A673 (cell line): ENCODE data around the gene PPP1R12C. TPM values are rescaled to one million over a fixed set of nuclear protein-coding genes. Genes with fewer than 3 reads are reported as not detected.
"Not testable (repeated sequence)": the region's sequence is repeated elsewhere in the genome, so short reads cannot be mapped to it uniquely, and the experiment has no call there.

Source experiments
- BruUV-seq: library from RNA; stranded (reverse); fragments of 400-500 nt; replicated peaks from 2 replicates; lab custom pipeline; 2021; lab: Mats Ljungman, UMichigan
- CTCF ChIA-PET: fragments of 300-600 bp; sonication (Branson Sonifier 250); formaldehyde crosslinking; loops from one replicate; lab custom pipeline; 2022; ENCODE audit warnings: antibody characterized with exemption; lab: Charles Lee
- POLR2A ChIA-PET: fragments of 300-600 bp; sonication (Branson Sonifier 250); formaldehyde crosslinking; loops from one replicate; lab custom pipeline; 2022; ENCODE audit warnings: antibody characterized with exemption; ENCODE audit not compliant: low non-redundant PET; lab: Charles Lee
- DNase-seq: peaks from one replicate; pipeline ENCODE4 v3.0.0-alpha.2; 2015; ENCODE audit warnings: low spot score
- H3K27ac ChIP-seq: fragments of 200-600 bp; sonication (generic); 2 replicates; pipeline ENCODE4 v1.5.1; 2016; ENCODE audit warnings: mixed run types, low read depth, mild to moderate bottlenecking, mixed read lengths, antibody characterized with exemption, low read length; ENCODE audit not compliant: poor library complexity, severe bottlenecking
- H3K27me3 ChIP-seq: fragments of 200-600 bp; sonication (generic); replicated peaks from 2 replicates; pipeline ENCODE4 v1.6.1; 2017; ENCODE audit warnings: mixed run types, low read depth, mild to moderate bottlenecking, mixed read lengths, antibody characterized with exemption, low read length; ENCODE audit not compliant: insufficient read depth, poor library complexity
- H3K36me3 ChIP-seq: fragments of 200-600 bp; sonication (generic); 2 replicates; pipeline ENCODE4 v1.6.1; 2016; ENCODE audit warnings: mixed run types, mild to moderate bottlenecking, mixed read lengths, antibody characterized with exemption, low read length; ENCODE audit not compliant: insufficient read depth, poor library complexity, severe bottlenecking
- H3K4me1 ChIP-seq: fragments of 200-600 bp; sonication (generic); 2 replicates; pipeline ENCODE4 v1.6.1; 2017; ENCODE audit warnings: mixed run types, mild to moderate bottlenecking, mixed read lengths, antibody characterized with exemption, low read length; ENCODE audit not compliant: insufficient read depth, poor library complexity, severe bottlenecking
- H3K4me3 ChIP-seq: fragments of 200-600 bp; sonication (generic); 2 replicates; pipeline ENCODE4 v1.5.1; 2016; ENCODE audit warnings: low read depth, mixed run types, mild to moderate bottlenecking, mixed read lengths, low read length; ENCODE audit not compliant: poor library complexity, severe bottlenecking
- H3K9me3 ChIP-seq: fragments of 200-600 bp; sonication (generic); 2 replicates; pipeline ENCODE4 v1.6.1; 2016; ENCODE audit warnings: mixed run types, low read depth, mild to moderate bottlenecking, mixed read lengths, antibody characterized with exemption, low read length; ENCODE audit not compliant: poor library complexity, severe bottlenecking
- CTCF ChIP-seq: fragments of 300-800, 200-600 bp; sonication (generic); conservative IDR thresholded peaks from 2 replicates; pipeline ENCODE4 v1.5.1; 2017; ENCODE audit warnings: low read depth, mild to moderate bottlenecking, antibody characterized with exemption, low read length, moderate library complexity, mixed read lengths
- EZH2 ChIP-seq: fragments of 200-600 bp; sonication (generic); IDR thresholded peaks from 2 replicates; pipeline ENCODE4 v1.6.1; 2017; ENCODE audit warnings: borderline replicate concordance, low read depth, mild to moderate bottlenecking, mixed read lengths, antibody characterized with exemption, low read length; ENCODE audit not compliant: poor library complexity, severe bottlenecking
- intact Hi-C: fragments of 100-400 bp; cut with micrococcal nuclease; formaldehyde crosslinking; loops from one replicate; pipeline ENCODE4 v1.10.0; 2022; ENCODE audit not compliant: unreplicated experiment
- total RNA-seq: library from RNA; stranded (reverse); gene quantifications from 2 replicates; pipeline ENCODE4 v1.2.3, GENCODE V29; 2021

PPP1R12C gene
- total RNA-seq, 1 experiment from 2014 or later = 94.6 TPM

DNA sequence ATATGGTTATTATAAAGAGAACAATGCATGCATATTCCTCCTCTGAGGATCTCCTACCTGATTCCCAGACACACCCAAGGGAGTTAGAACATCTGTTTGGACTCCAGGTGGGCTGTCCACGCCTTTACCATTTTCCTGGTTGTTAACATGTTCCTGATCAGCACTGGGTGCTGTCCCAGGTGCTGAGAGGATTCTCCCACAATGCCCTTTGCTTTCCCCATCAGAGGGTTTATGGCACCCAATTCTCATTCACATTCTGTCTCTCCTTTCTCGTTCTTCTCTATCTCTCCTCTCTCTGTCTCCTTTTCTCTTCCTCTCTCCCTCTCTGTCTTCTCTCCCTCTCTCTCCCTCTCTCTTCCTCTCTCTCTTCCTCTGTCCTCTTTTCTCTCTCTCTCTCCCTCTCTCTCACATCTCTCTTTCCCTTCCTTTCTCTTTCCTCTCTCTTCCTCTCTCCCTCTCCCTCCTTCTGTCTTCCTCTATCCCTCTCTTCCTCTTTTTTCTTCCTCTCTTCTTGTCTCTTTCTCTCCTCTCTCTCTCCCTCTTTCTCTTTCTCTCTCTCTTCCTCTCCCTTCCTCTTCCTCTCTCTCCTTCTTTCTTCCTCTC is 51.2 kb downstream of the PPP1R12C start:
- TF ChIP-seq EZH2 (no peak), CTCF (no peak)
- Histone ChIP-seq H3K27ac (no peak overlapping the region), H3K36me3 (no peaks in the 10 kb centered on the region), H3K27me3 (peaks cover 27% of the 10 kb centered on the region), H3K4me1 (peaks cover 5% of the 10 kb centered on the region), H3K4me3 (no peak overlapping the region), H3K9me3 (no peaks in the 10 kb centered on the region)
- ChIA-PET POLR2A (no interaction called here), CTCF (no interaction called here)
- no peak for DNase-seq
- BruUV-seq = no TSS peak
- intact Hi-C loops = no loop called here

- intact Hi-C loops, H3K36me3 ChIP-seq, BruUV-seq, H3K9me3 ChIP-seq, POLR2A ChIA-PET, H3K4me3 ChIP-seq, DNase-seq, H3K4me1 ChIP-seq, CTCF ChIA-PET, H3K27ac ChIP-seq: not testable (repeated sequence)
- H3K27me3 ChIP-seq = peaks cover 27% of the 10 kb centered on the region
Measured at GRCh38 chr19:55065516-55065915, 51.9 kb downstream of the PPP1R12C start.

DNA sequence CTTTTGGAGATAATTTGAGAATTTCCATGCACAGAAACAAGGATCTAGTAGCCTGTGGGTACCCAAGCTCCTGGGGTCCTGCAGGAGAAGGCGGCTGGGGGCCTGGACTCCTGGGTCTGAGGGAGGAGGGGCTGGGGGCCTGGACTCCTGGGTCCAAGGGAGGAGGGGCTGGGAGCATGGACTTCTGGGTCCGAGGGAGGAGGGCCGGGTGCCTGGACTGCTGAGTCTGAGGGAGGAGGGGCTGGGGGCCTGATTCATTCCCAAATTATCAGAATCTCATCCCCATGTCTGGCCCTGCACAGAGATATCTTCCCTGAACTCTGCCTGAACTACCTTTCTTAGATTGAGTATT is 54.0 kb downstream of the PPP1R12C start:
- POLR2A ChIA-PET = no interaction called here
- Histone ChIP-seq H3K27me3 (peaks cover 27% of the 10 kb centered on the region), H3K9me3 (no peaks in the 10 kb centered on the region), H3K4me3 (peak overlapping the region; percentile 97), H3K4me1 (no peaks in the 10 kb centered on the region), H3K27ac (no peak overlapping the region), H3K36me3 (peaks cover 7% of the 10 kb centered on the region)
- intact Hi-C loops = no loop called here
- DNase-seq = no peak
- TF ChIP-seq CTCF (no peak), EZH2 (no peak)
- no TSS peak for BruUV-seq
- CTCF ChIA-PET = interaction anchor here (0.6 to 0.8 kb wide), 2 partner anchors 21 to 568 kb away, joined by 4 to 10 read pairs; no protein-coding TSS in a partner anchor
